Activated B cell treated with CpG ODN at 0.5 μM for 24 hours (primary cell): ENCODE results near the gene STK10. TPM values are rescaled to one million over a fixed set of nuclear protein-coding genes. Genes with fewer than 3 reads are reported as not detected.

ENCODE experiments used
- ATAC-seq: fragments of 200-7000 bp; cut with Tn5 transposase; one replicate; pipeline ENCODE4 v1.10.0; 2021; ENCODE audit warnings: low read depth, mild to moderate bottlenecking, moderate library complexity
- CTCF ChIA-PET: fragments of 350-600 bp; sonication (Branson Sonifier 250); formaldehyde crosslinking; loops from one replicate; lab custom pipeline; 2021; ENCODE audit warnings: antibody characterized with exemption; lab: Charles Lee
- POLR2A ChIA-PET: fragments of 350-600 bp; sonication (Branson Sonifier 250); formaldehyde crosslinking; loops from one replicate; lab custom pipeline; 2021; ENCODE audit warnings: antibody characterized with exemption; lab: Charles Lee
- DNase-seq: peaks from one replicate; pipeline ENCODE4 v3.0.0; 2022
- H3K27ac Mint-ChIP-seq: one replicate; pipeline ENCODE4 v1.8.0; 2020; ENCODE audit warnings: mixed read lengths
- H3K27me3 Mint-ChIP-seq: one replicate; pipeline ENCODE4 v1.8.0; 2021; ENCODE audit warnings: mixed read lengths
- H3K36me3 Mint-ChIP-seq: one replicate; pipeline ENCODE4 v1.8.0; 2021; ENCODE audit warnings: low read depth, mixed read lengths
- H3K4me1 Mint-ChIP-seq: one replicate; pipeline ENCODE4 v1.8.0; 2021; ENCODE audit warnings: mixed read lengths
- H3K4me3 Mint-ChIP-seq: one replicate; pipeline ENCODE4 v1.8.0; 2020; ENCODE audit warnings: mild to moderate bottlenecking, mixed read lengths
- H3K9me3 Mint-ChIP-seq: one replicate; pipeline ENCODE4 v1.8.0; 2020; ENCODE audit warnings: mixed read lengths
- CTCF ChIP-seq: fragments of 200-600 bp; IDR thresholded peaks from one replicate; pipeline ENCODE4 v1.8.0; 2022; ENCODE audit warnings: antibody characterized with exemption, mild to moderate bottlenecking
- intact Hi-C: fragments of 100-400 bp; cut with micrococcal nuclease; formaldehyde crosslinking; loops from one replicate; pipeline ENCODE4 v1.15.1; 2024
- total RNA-seq: library from RNA; stranded (reverse); gene quantifications from 2 replicates; pipeline ENCODE4 v1.2.3, GENCODE V29; 2022

The STK10 gene
- total RNA-seq, 1 donor from 2014 or later, result 276 TPM

GRCh38 chr5:172178301-172178987 lies 9.6 kb downstream of the STK10 start:
- ATAC-seq, result no peak
- intact Hi-C loops, result no loop called here
- Mint-ChIP-seq H3K36me3 (peaks cover 49% of the 10 kb centered on the region), H3K4me3 (peak overlapping the region; percentile 78), H3K9me3 (no peaks in the 10 kb centered on the region), H3K27me3 (no peaks in the 10 kb centered on the region), H3K4me1 (peaks cover 90% of the 10 kb centered on the region), H3K27ac (peak overlapping the region; percentile 96)
- TF ChIP-seq CTCF, result no peak
- no peak for DNase-seq
- ChIA-PET CTCF (interaction anchor here (2.1 kb wide), 1 partner anchor 10 kb away, joined by 8 read pairs; the partner anchor contains the start of gene STK10), POLR2A (interaction anchor here (0.5 to 2.9 kb wide), 7 partner anchors 9 to 172 kb away, joined by 3 to 25 read pairs (median 5); partner anchors contain the start of genes FBXW11 and STK10)

- ATAC-seq (no peak), DNase-seq (no peak)
- POLR2A ChIA-PET, result interaction anchor here (0.6 to 5.9 kb wide), 3 partner anchors 8 to 602 kb away, joined by 3 to 184 read pairs (median 69); partner anchors contain the start of gene STK10
- H3K36me3 Mint-ChIP-seq, result peaks cover 43% of the 10 kb centered on the region
- CTCF ChIA-PET, result no interaction called here
- H3K27me3 Mint-ChIP-seq, result no peaks in the 10 kb centered on the region
- H3K27ac Mint-ChIP-seq, result peak overlapping the region; percentile 96
- intact Hi-C loops, result no loop called here
- H3K4me3 Mint-ChIP-seq, result no peak overlapping the region
- no peak for TF ChIP-seq CTCF
- H3K4me1 Mint-ChIP-seq, result peaks cover 89% of the 10 kb centered on the region
- no peaks in the 10 kb centered on the region for H3K9me3 Mint-ChIP-seq
Measured at GRCh38 chr5:172177176-172177575, 10.8 kb downstream of the STK10 start.

GRCh38 chr5:172175263-172175719 lies 12.7 kb downstream of the STK10 start:
- H3K27me3 Mint-ChIP-seq, result no peaks in the 10 kb centered on the region
- H3K4me1 Mint-ChIP-seq, result peaks cover 91% of the 10 kb centered on the region
- intact Hi-C loops, result loop anchor here (1.0 to 2.0 kb wide), 6 partner anchors 10 to 68 kb away; partner anchors contain the start of gene STK10
- ChIA-PET POLR2A (interaction anchor here (0.5 to 5.9 kb wide), 19 partner anchors 10 to 787 kb away, joined by 3 to 184 read pairs (median 6); partner anchors contain the start of genes FBXW11 and STK10), CTCF (interaction anchor here (1.5 to 4.5 kb wide), 3 partner anchors 11 to 118 kb away, joined by 3 to 48 read pairs (median 7); partner anchors contain the start of gene STK10)
- peak overlapping the region; percentile 86 for H3K27ac Mint-ChIP-seq
- DNase-seq (peak; percentile 53), ATAC-seq (peak; percentile 82)
- no peaks in the 10 kb centered on the region for H3K9me3 Mint-ChIP-seq
- peak overlapping the region; percentile 85 for H3K4me3 Mint-ChIP-seq
- H3K36me3 Mint-ChIP-seq, result peaks cover 44% of the 10 kb centered on the region
- no peak for TF ChIP-seq CTCF

- intact Hi-C loops, result loop anchor here (2.0 kb wide), 1 partner anchor 13 kb away; no protein-coding TSS in a partner anchor
- peaks cover 91% of the 10 kb centered on the region for H3K4me1 Mint-ChIP-seq
- ATAC-seq, result no peak
- no peaks in the 10 kb centered on the region for H3K27me3 Mint-ChIP-seq
- H3K4me3 Mint-ChIP-seq, result peak overlapping the region; percentile 85
- H3K9me3 Mint-ChIP-seq, result no peaks in the 10 kb centered on the region
- POLR2A ChIA-PET, result interaction anchor here (0.6 to 5.9 kb wide), 10 partner anchors 12 to 119 kb away, joined by 3 to 184 read pairs (median 10); partner anchors contain the start of gene STK10
- CTCF ChIA-PET, result interaction anchor here (4.5 kb wide), 1 partner anchor 13 kb away, joined by 48 read pairs; the partner anchor contains the start of gene STK10
- DNase-seq, result no peak
- H3K27ac Mint-ChIP-seq, result peak overlapping the region; percentile 86
- TF ChIP-seq CTCF, result no peak
- peaks cover 59% of the 10 kb centered on the region for H3K36me3 Mint-ChIP-seq
Measured at GRCh38 chr5:172173564-172174153, 14.4 kb downstream of the STK10 start.
